Measurements from ENCODE around the gene NUDT4.
A peak's percentile ranks its signal among the peaks of the same experiment; 100 is the strongest.

NUDT4 gene

GRCh38 chr12:93377252-93378195, at the start of gene NUDT4:
NUDT4 (plus strand) TSS chr12:93377925; CDS start chr12:93378323, 398 bp downstream.
- peak; percentile 97 for DNase-seq

GRCh38 chr12:93333054-93333453, 44.7 kb upstream of the NUDT4 start:
- DNase-seq = no peak

- peak; percentile 81 for DNase-seq
Measured at GRCh38 chr12:93333828-93334227, 43.9 kb upstream of the NUDT4 start.

GRCh38 chr12:93335603-93336162, 42.0 kb upstream of the NUDT4 start:
- DNase-seq = peak; percentile 48

GRCh38 chr12:93336291-93336741, 41.4 kb upstream of the NUDT4 start:
- DNase-seq = peak; percentile 56

- DNase-seq = no peak
Measured at GRCh38 chr12:93338598-93338997, 39.1 kb upstream of the NUDT4 start.

- no peak for DNase-seq
Measured at GRCh38 chr12:93339695-93340094, 38.0 kb upstream of the NUDT4 start.

GRCh38 chr12:93341409-93342049, 36.2 kb upstream of the NUDT4 start:
- DNase-seq = peak; percentile 78

GRCh38 chr12:93347054-93347785, 30.5 kb upstream of the NUDT4 start:
- DNase-seq = peak; percentile 76

- no peak for DNase-seq
Measured at GRCh38 chr12:93348575-93349435, 28.9 kb upstream of the NUDT4 start.

- no peak for DNase-seq
Measured at GRCh38 chr12:93351726-93352125, 26.0 kb upstream of the NUDT4 start.

GRCh38 chr12:93352321-93352720, 25.4 kb upstream of the NUDT4 start:
- DNase-seq = no peak

- DNase-seq = no peak
Measured at GRCh38 chr12:93356214-93356613, 21.5 kb upstream of the NUDT4 start.

- no peak for DNase-seq
Measured at GRCh38 chr12:93358058-93358457, 19.7 kb upstream of the NUDT4 start.

GRCh38 chr12:93358821-93359220, 18.9 kb upstream of the NUDT4 start:
- DNase-seq = no peak

- DNase-seq = no peak
Measured at GRCh38 chr12:93360688-93361087, 17.0 kb upstream of the NUDT4 start.

GRCh38 chr12:93361151-93361919, 16.4 kb upstream of the NUDT4 start:
- DNase-seq = no peak

GRCh38 chr12:93363841-93364297, 13.9 kb upstream of the NUDT4 start:
- peak; percentile 94 for DNase-seq

- no peak for DNase-seq
Measured at GRCh38 chr12:93365616-93366405, 11.9 kb upstream of the NUDT4 start.

GRCh38 chr12:93366422-93366821, 11.3 kb upstream of the NUDT4 start:
- no peak for DNase-seq
